Bronchial epithelial cell (primary cell): ENCODE data around the gene RPL39L. TPM values are rescaled to one million over a fixed set of nuclear protein-coding genes. Genes with fewer than 3 reads are reported as not detected.

Experiments
- DNase-seq: peaks from one replicate; pipeline ENCODE4 v3.0.0-alpha.2; 2010; ENCODE audit warnings: low read depth
- FAIRE-seq: peaks from 2 replicates; lab custom pipeline; 2011; peaks lifted over from hg19 to GRCh38; lab: Jason Lieb, UNC
- H3K27me3 ChIP-seq: 2 replicates; pipeline ENCODE4 v1.5.1; 2011; ENCODE audit warnings: low read length; ENCODE audit not compliant: control insufficient read depth, insufficient read depth
- H3K36me3 ChIP-seq: 2 replicates; pipeline ENCODE4 v1.5.1; 2011; ENCODE audit warnings: low read length; ENCODE audit not compliant: control insufficient read depth, insufficient read depth
- H3K4me3 ChIP-seq: 2 replicates; pipeline ENCODE4 v1.5.1; 2011; ENCODE audit warnings: mild to moderate bottlenecking, low read depth, low read length, control low read depth
- total RNA-seq: library from RNA; depleted of rRNA; stranded (reverse); fragments of >200 nt; gene quantifications from 2 replicates; pipeline ENCODE4 v1.2.1, GENCODE V29; 2014
- TF ChIP-seq, protein P1 (sequence below): IDR thresholded peaks from 2 replicates; pipeline ENCODE4 v1.5.1; 2011; ENCODE audit warnings: mild to moderate bottlenecking, moderate library complexity, low read length, control low read depth, inconsistent platforms; ENCODE audit not compliant: insufficient read depth, severe bottlenecking

Gene RPL39L
- total RNA-seq, 1 donor from 2014 or later: 23.4 TPM

DNA sequence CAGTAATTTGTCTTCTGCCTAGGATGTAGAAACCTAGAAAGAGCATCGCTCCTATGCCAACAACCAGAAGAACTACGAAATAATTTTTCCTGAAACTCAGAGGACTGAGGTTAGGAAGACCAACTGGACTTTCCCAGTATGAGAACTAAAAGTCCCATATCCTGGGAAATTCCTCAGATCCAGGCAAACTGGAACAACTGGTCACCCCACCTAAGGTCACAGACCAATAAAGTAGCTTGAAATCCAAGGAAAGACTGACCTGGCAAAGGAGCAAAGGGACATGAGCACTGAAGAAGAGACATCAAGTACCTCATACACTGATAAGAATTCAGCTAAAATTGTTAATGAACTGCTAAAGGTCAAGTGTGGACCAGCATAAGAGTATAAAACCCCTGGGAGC is 6.6 kb downstream of the RPL39L start:
- no peaks in the 10 kb centered on the region for H3K36me3 ChIP-seq
- TF ChIP-seq, protein P1, sequence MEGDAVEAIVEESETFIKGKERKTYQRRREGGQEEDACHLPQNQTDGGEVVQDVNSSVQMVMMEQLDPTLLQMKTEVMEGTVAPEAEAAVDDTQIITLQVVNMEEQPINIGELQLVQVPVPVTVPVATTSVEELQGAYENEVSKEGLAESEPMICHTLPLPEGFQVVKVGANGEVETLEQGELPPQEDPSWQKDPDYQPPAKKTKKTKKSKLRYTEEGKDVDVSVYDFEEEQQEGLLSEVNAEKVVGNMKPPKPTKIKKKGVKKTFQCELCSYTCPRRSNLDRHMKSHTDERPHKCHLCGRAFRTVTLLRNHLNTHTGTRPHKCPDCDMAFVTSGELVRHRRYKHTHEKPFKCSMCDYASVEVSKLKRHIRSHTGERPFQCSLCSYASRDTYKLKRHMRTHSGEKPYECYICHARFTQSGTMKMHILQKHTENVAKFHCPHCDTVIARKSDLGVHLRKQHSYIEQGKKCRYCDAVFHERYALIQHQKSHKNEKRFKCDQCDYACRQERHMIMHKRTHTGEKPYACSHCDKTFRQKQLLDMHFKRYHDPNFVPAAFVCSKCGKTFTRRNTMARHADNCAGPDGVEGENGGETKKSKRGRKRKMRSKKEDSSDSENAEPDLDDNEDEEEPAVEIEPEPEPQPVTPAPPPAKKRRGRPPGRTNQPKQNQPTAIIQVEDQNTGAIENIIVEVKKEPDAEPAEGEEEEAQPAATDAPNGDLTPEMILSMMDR: no peak
- H3K27me3 ChIP-seq: no peaks in the 10 kb centered on the region
- FAIRE-seq (no peak), DNase-seq (no peak)
- H3K4me3 ChIP-seq: no peak overlapping the region

- no peaks in the 10 kb centered on the region for H3K36me3 ChIP-seq
- H3K4me3 ChIP-seq: no peak overlapping the region
- TF ChIP-seq, protein P1: no peak
- no peak for FAIRE-seq
- DNase-seq: peak; percentile 48
- no peaks in the 10 kb centered on the region for H3K27me3 ChIP-seq
Observed at GRCh38 chr3:187131981-187132380, 7.3 kb downstream of the RPL39L start.

DNA sequence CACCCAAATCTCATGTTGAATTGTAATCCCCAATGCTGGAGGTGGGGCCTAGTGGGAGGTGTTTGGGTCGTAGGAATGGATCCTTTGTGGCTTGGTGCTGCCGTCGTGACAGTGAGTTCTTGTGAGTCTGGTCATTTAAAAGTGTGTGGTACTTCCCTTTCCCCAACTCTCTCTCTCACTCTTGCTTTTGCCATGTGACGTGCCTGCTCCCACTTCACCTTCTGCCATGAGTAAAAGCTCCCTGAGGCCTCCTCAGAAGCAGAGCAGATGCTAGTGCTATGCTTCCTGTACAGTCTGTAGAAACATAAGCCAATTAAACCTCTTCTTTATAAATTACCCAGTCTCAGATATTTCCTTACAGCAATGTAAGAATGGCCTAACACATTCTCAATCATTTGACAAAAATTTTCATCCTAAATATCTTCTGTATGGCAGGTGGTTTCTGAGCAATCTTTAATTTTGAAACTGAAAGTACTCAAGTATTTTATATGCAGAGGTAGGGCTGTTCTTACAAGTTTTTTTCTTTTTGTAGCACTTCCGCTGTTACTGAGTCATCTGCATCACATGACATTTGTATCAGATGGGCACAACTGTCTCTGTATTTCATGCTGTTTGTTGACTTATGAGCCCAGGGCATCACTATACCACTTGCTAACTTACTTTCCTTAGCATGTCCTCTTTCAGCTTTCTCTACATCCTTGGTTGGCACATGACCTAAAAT is 8.8 kb downstream of the RPL39L start:
- no peaks in the 10 kb centered on the region for H3K36me3 ChIP-seq
- TF ChIP-seq, protein P1: no peak
- H3K27me3 ChIP-seq: no peaks in the 10 kb centered on the region
- DNase-seq (peak; percentile 83), FAIRE-seq (no peak)
- H3K4me3 ChIP-seq: no peak overlapping the region

DNA sequence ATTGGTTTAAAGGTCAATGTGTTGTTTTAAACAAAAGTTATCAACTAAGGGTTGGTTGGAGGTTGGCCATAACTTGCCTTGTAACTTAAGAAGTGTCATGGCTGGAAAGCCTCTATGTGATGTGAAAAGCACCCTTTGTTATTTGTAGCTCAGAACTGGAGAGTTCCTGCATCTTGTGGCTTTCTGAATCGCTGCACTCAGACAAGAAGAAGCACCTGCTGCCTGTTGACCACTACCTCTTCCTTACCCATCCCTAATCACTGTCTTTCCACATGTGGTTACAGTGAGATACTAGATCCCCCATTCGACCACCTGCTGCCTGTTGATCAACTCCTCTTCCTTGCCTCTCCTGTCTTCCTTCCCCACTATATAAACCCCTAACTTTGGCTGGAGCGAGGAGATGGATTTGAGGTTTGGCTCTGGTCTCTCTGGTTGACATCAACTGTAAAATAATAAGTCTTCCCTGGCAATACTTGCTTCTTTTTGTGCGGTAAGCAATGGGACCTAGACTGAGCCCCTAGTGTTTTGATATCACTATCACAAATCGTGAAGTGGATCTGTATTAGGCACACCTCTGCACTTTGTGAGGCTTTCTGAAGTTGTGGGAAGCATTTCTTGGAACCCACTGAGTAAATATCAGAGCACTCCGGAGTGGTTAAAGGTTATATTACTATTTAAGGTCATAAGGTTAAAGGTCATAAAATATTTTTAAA is 13.8 kb downstream of the RPL39L start:
- TF ChIP-seq, protein P1: no peak
- FAIRE-seq (no peak), DNase-seq (no peak)
- Histone ChIP-seq H3K4me3 (no peak overlapping the region), H3K27me3 (no peaks in the 10 kb centered on the region), H3K36me3 (no peaks in the 10 kb centered on the region)

DNA sequence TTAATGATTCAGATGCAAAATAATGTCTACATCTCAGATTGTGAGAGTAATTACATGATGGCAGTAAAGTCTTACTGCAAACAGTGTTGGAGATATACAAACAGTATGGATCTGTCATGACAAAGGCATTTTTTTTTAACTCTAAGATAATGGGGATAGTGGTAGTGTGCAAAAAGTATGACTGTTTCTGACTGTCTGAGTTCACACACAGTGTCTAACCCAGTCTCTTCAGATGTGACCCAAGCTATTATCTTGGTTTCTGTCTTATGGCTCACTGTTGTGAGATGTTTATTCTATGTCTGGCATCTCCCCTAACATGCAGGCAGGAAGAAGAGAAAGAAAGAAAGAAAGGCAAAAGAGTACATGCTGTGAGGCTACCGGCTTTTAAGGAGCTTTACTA is 17.0 kb downstream of the RPL39L start:
- peak; percentile 32 for DNase-seq
- no peak overlapping the region for H3K4me3 ChIP-seq
- no peak for FAIRE-seq
- TF ChIP-seq, protein P1: no peak
- H3K27me3 ChIP-seq: no peaks in the 10 kb centered on the region
- H3K36me3 ChIP-seq: no peaks in the 10 kb centered on the region
